Panc1 (cell line): ENCODE measurements around the gene MAGI1. TPM values are rescaled to one million over a fixed set of nuclear protein-coding genes. Genes with fewer than 3 reads are reported as not detected.

Experiments used
- ATAC-seq: fragments of 200-7000 bp; cut with Tn5 transposase; 2 replicates; pipeline ENCODE4 v1.9.1; 2020; ENCODE audit warnings: mild to moderate bottlenecking, moderate library complexity
- BruUV-seq: library from RNA; stranded (reverse); fragments of 400-500 nt; replicated peaks from 2 replicates; lab custom pipeline; 2021; lab: Mats Ljungman, UMichigan
- CTCF ChIA-PET: fragments of 300-600 bp; sonication (Branson Sonifier 250); formaldehyde crosslinking; loops from one replicate; lab custom pipeline; 2022; ENCODE audit warnings: antibody characterized with exemption; lab: Charles Lee
- POLR2A ChIA-PET: fragments of 300-600 bp; sonication (Branson Sonifier 250); formaldehyde crosslinking; loops from one replicate; lab custom pipeline; 2022; ENCODE audit warnings: antibody characterized with exemption; lab: Charles Lee
- DNase-seq: peaks from one replicate; pipeline ENCODE4 v3.0.0-alpha.2; 2010; ENCODE audit warnings: low read depth, low spot score
- H3K27ac ChIP-seq: 2 replicates; pipeline ENCODE4 v1.5.1; 2011; ENCODE audit warnings: mild to moderate bottlenecking, low read length, inconsistent platforms
- H3K27me3 ChIP-seq: fragments of 200-500 bp; sonication (Bioruptor generic); 2 replicates; pipeline ENCODE4 v1.6.0; 2014; ENCODE audit warnings: low read length, inconsistent platforms; ENCODE audit not compliant: control insufficient read depth, insufficient read depth
- H3K36me3 ChIP-seq: fragments of 200-500 bp; sonication (Bioruptor generic); 2 replicates; pipeline ENCODE4 v1.5.1; 2014; ENCODE audit warnings: inconsistent platforms, mild to moderate bottlenecking, low read length, moderate library complexity; ENCODE audit not compliant: control insufficient read depth, insufficient read depth
- H3K4me1 ChIP-seq: 2 replicates; pipeline ENCODE4 v1.5.1; 2011; ENCODE audit warnings: inconsistent platforms, mild to moderate bottlenecking, low read length, moderate library complexity; ENCODE audit not compliant: control insufficient read depth, insufficient read depth
- H3K4me3 ChIP-seq, 2 experiments: 2 replicates each; pipeline ENCODE4 v1.5.1; 2011 to 2012; ENCODE audit warnings: low read depth in 2 of 2, low read length in 2 of 2, mild to moderate bottlenecking in 2 of 2, inconsistent platforms in 1 of 2, moderate library complexity in 1 of 2
- H3K9me3 ChIP-seq: fragments of 200-500 bp; sonication (Bioruptor generic); 2 replicates; pipeline ENCODE4 v1.5.1; 2014; ENCODE audit warnings: low read depth, mild to moderate bottlenecking, inconsistent platforms, low read length, moderate library complexity; ENCODE audit not compliant: control insufficient read depth, insufficient read depth
- CTCF ChIP-seq: fragments of 450-650 bp; IDR thresholded peaks from 2 replicates; pipeline ENCODE4 v1.5.1; 2017; ENCODE audit warnings: mild to moderate bottlenecking
- POLR2AphosphoS5 ChIP-seq: IDR thresholded peaks from 2 replicates; pipeline ENCODE4 v1.6.1; 2012; ENCODE audit warnings: mild to moderate bottlenecking, low read depth, low read length, moderate library complexity
- REST ChIP-seq, 2 experiments: IDR thresholded peaks; 2 replicates each; pipeline ENCODE4 v1.6.1; 2011 to 2012; ENCODE audit warnings: low read depth in 2 of 2, control low read depth in 1 of 2, low read length in 1 of 2, mild to moderate bottlenecking in 1 of 2, moderate library complexity in 1 of 2; ENCODE audit not compliant: insufficient read depth in 1 of 2
- SIN3A ChIP-seq: IDR thresholded peaks from 2 replicates; pipeline ENCODE4 v1.6.1; 2012; ENCODE audit warnings: low read depth, mild to moderate bottlenecking, low read length, moderate library complexity, borderline replicate concordance; ENCODE audit not compliant: insufficient read depth
- TCF7L2 ChIP-seq: IDR thresholded peaks from 2 replicates; pipeline ENCODE4 v1.6.1; 2011; ENCODE audit warnings: mild to moderate bottlenecking, low read depth, low read length, inconsistent platforms
- in situ Hi-C: cut with HindIII; loops from 2 replicates; pipeline ENCODE4 v1.10.0; 2016; ENCODE audit warnings: low sequenced_read_pairs, low pct_unique_long_range_greater_than_20kb
- intact Hi-C: fragments of 100-400 bp; cut with micrococcal nuclease; formaldehyde crosslinking; loops from one replicate; pipeline ENCODE4 v1.10.0; 2022; ENCODE audit not compliant: unreplicated experiment
- total RNA-seq: library from RNA; stranded (reverse); gene quantifications from one replicate; pipeline ENCODE4 v1.2.1, GENCODE V29; 2021; ENCODE audit not compliant: unreplicated experiment

Gene MAGI1
- total RNA-seq, 1 experiment from 2014 or later, result 9.5 TPM

GRCh38 chr3:65778968-65779367, 259.8 kb downstream of the MAGI1 start:
- in situ Hi-C loops, result no loop called here
- H3K27me3 ChIP-seq, result no peaks in the 10 kb centered on the region
- CTCF ChIA-PET, result no interaction called here
- peaks cover 5% of the 10 kb centered on the region; the same call in 1 of the 2 replicates for H3K4me1 ChIP-seq
- no peak overlapping the region for H3K4me3 ChIP-seq
- no peak for DNase-seq
- H3K36me3 ChIP-seq, result no peaks in the 10 kb centered on the region
- POLR2A ChIA-PET, result no interaction called here
- no peak overlapping the region for H3K27ac ChIP-seq
- no peak for ATAC-seq
- no TSS peak for BruUV-seq
- no peaks in the 10 kb centered on the region for H3K9me3 ChIP-seq
- TF ChIP-seq TCF7L2 (no peak), SIN3A (no peak), CTCF (no peak), POLR2AphosphoS5 (no peak), REST (IDR thresholded peaks at IDR 0.05; ENCODE audit: insufficient read depth in 1 of 2, low read depth in 2 of 2, low read length in 1 of 2) (no peak)
- intact Hi-C loops, result no loop called here

GRCh38 chr3:65777050-65777449, 261.7 kb downstream of the MAGI1 start:
- Histone ChIP-seq H3K4me1 (peaks cover 5% of the 10 kb centered on the region; the same call in 1 of the 2 replicates), H3K27me3 (no peaks in the 10 kb centered on the region), H3K9me3 (no peaks in the 10 kb centered on the region), H3K27ac (no peak overlapping the region), H3K4me3 (no peak overlapping the region), H3K36me3 (no peaks in the 10 kb centered on the region)
- BruUV-seq, result no TSS peak
- ATAC-seq, result no peak
- no peak for DNase-seq
- CTCF ChIA-PET, result no interaction called here
- in situ Hi-C loops (no loop called here), intact Hi-C loops (no loop called here)
- POLR2A ChIA-PET, result no interaction called here
- TF ChIP-seq CTCF (no peak), TCF7L2 (no peak), POLR2AphosphoS5 (no peak), SIN3A (no peak), REST (IDR thresholded peaks at IDR 0.05; ENCODE audit: insufficient read depth in 1 of 2, low read depth in 2 of 2, low read length in 1 of 2) (no peak)
